ENCODE results near the gene TECPR1.

DNA sequence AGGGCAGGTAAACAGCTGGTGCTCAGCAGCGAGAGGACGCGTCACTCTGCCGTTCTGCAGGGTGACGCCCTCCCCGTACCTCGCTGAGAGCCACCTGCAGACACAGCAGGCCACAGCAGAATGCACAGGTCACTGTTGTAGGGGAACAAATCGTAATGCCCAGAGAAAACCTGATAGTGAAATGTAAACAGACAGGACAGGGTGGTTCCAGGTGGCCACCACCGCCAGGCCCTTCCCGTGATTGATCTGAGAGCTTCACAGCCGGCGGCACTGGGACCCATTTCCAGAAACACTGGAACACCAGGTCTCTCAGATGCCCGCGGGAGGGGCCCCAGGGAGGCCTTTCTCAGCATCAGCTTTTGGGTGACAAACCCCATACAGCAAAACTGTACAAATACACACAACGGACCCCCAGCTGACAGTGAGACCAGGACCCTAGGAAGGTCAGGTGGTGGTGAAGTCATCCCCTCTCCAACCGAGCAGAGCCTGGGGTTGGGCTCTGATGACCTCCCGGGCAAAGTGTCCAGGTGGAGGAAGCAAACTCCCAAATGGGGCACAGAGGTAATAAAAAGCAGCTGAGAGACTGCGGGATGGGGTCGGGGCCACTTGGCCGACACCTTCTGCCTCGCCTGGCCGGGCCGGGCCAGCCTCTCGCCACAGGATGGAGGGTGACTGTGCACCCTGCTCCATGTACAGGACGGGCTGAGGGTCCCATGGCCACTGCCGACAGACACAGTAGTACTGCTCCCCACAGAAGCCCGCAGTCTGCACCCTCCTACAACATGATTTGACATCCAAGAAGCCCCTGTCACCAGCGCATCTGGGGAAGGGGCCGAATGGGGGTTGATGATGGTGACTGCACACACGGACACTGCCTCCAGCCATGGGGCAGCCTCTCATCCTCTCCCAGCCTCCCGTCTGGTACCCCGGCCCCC is 36.2 kb downstream of the TECPR1 start:
- TF ChIP-seq, protein P1, sequence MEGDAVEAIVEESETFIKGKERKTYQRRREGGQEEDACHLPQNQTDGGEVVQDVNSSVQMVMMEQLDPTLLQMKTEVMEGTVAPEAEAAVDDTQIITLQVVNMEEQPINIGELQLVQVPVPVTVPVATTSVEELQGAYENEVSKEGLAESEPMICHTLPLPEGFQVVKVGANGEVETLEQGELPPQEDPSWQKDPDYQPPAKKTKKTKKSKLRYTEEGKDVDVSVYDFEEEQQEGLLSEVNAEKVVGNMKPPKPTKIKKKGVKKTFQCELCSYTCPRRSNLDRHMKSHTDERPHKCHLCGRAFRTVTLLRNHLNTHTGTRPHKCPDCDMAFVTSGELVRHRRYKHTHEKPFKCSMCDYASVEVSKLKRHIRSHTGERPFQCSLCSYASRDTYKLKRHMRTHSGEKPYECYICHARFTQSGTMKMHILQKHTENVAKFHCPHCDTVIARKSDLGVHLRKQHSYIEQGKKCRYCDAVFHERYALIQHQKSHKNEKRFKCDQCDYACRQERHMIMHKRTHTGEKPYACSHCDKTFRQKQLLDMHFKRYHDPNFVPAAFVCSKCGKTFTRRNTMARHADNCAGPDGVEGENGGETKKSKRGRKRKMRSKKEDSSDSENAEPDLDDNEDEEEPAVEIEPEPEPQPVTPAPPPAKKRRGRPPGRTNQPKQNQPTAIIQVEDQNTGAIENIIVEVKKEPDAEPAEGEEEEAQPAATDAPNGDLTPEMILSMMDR (IDR thresholded peaks at IDR 0.05), result no peak
- no peak for TF ChIP-seq POLR2A (IDR thresholded peaks at IDR 0.05)

Data from testis (tissue), 2 donors.